ENCODE data around the gene MACROD1.
A peak's percentile ranks its signal among the peaks of the same experiment; 100 is the strongest.
"Not testable (repeated sequence)": the region's sequence is repeated elsewhere in the genome, so short reads cannot be mapped to it uniquely, and the experiment has no call there.

Gene MACROD1

GRCh38 chr11:64052938-64053622, 112.8 kb downstream of the MACROD1 start:
- no peak for DNase-seq

- DNase-seq: no peak
Measured at GRCh38 chr11:64052436-64052835, 113.5 kb downstream of the MACROD1 start.

GRCh38 chr11:64051297-64051696, 114.6 kb downstream of the MACROD1 start:
- no peak for DNase-seq

- DNase-seq: no peak
Measured at GRCh38 chr11:64049509-64049908, 116.4 kb downstream of the MACROD1 start.

DNA sequence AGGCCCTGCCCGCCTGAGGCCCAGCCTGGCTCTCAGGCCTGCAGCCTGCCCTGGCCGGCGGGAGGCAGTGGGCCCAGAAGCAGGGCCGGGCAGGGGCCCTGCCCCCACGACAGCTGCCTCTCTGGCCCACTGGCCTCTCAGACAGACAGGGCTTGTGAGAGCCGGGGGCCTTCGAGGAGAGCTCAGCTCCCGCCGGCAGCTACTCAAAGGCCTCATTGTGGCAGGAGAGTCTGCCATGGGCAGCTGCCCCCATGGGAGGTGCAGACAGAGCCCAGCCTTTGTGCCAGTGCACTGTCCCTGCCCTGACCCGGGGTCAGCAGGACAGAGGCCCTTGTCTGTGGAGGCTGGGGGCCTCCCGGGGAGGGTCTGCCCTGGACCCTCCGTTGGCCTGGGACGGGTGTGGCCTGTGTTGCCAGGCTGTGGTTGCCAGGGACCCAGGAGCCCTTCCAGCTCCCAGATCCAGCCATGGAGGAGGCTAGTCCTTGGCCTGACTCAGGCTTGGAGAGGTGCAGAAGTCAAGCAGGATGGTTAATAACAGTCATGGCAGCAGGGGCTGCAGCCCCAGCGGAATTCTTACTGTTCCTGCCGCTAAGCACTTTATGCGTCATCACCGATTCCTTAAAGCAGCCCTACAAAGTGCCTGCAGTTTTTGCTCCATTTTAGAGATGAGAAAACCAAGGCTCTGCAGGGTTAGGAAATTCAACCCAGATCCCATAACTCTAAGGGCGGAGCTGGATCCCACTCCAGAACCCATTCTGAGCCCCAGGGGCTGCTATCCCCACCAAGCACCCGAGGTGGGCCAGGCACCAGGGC, 117.7 kb downstream of the MACROD1 start:
- no peak for DNase-seq

GRCh38 chr11:64047373-64047772, 118.5 kb downstream of the MACROD1 start:
- DNase-seq: not testable (repeated sequence)

DNA sequence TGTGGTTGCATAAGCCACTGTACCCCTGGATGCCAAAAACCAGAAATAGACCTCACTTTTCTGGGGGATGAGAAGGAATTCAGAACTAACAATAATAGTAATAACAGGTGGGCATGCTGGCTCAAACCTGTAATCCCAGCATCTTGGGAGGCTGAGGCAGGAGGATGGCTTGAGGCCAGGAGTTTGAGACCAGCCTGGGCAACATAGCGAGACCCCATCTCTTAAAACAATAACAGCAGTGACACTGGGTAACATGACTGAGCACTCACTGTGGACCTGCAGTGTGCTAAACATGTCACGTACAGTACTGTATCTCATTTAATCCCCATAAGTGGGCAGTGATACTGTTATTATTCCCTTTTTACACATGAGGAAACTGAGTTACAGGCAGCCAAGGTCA, 120.2 kb downstream of the MACROD1 start:
- no peak for DNase-seq

GRCh38 chr11:64044730-64045393, 121.1 kb downstream of the MACROD1 start:
- DNase-seq: peak; percentile 54

DNA sequence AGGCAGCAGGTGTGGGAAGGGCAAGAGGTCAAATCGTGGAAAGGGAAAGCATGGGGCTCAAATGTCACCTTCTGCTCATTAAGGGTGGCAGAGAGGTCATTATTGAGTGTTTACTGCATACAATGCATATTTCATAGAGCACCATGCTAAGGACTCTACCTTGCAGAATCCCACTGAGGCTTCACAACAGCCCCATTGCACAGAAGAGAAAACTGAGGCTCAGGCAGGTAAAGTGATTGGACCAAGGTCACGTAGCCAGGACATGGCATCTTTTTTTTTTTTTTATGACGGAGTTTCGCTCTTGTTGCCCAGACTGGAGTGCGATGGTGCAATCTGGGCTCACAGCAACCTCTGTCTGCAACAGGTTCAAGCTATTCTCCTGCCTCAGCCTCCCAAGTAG, 122.4 kb downstream of the MACROD1 start:
- no peak for DNase-seq

GRCh38 chr11:64042301-64042700, 123.6 kb downstream of the MACROD1 start:
- DNase-seq: no peak

- no peak for DNase-seq
Measured at GRCh38 chr11:64041846-64042245, 124.1 kb downstream of the MACROD1 start.

- DNase-seq: no peak
Measured at GRCh38 chr11:64040684-64041322, 125.1 kb downstream of the MACROD1 start.

GRCh38 chr11:64039012-64039665, 126.8 kb downstream of the MACROD1 start:
- DNase-seq: no peak

- no peak for DNase-seq
Measured at GRCh38 chr11:64038500-64038899, 127.4 kb downstream of the MACROD1 start.

- no peak for DNase-seq
Measured at GRCh38 chr11:64037027-64037634, 128.8 kb downstream of the MACROD1 start.

DNA sequence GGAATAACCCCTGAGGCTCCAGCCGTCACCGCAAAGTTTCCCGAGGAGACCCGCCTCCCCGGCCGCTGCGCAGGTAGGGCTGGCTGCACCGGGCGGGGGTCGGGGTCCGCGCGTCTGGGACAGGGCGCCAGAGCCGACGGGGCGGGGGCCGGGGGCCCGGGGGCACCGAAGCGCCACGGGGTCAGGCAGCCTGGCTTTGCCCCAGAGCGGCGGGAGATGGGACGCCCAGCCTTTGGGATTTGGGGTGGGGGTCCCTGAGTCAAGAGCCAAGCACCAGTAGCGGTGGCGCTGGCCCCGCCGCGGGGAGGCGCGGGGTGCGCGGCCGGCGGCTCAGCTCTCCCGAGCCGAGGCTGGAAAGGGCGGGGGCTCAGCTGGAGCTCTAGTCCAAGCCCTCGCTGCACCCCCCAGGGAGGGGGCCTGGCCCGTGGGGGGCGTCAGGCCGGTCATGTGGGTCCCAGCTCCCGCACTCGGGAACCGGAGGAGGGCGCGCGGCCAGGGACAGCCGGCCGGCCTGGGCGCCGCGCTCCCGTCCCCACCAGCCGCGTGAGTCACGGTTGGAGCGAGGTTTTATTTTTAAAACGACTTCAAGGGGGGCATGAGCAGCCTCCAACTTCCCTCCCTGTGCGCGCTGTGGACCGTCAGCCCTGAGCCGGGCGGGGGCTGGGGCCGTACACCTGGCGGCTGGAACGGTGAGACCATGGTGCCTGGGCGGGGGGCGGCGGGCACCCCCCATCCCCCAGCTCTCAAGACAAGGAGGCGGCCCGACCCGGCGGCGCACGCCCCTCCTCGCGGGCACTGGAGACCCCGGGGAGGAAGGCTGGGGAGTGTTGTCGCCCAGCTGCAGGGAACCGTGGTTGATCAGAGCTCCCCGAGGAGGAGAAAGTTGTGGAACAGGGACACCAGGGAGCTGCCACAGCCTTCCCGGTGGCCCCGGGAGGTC, 129.6 kb downstream of the MACROD1 start:
- DNase-seq: no peak

DNA sequence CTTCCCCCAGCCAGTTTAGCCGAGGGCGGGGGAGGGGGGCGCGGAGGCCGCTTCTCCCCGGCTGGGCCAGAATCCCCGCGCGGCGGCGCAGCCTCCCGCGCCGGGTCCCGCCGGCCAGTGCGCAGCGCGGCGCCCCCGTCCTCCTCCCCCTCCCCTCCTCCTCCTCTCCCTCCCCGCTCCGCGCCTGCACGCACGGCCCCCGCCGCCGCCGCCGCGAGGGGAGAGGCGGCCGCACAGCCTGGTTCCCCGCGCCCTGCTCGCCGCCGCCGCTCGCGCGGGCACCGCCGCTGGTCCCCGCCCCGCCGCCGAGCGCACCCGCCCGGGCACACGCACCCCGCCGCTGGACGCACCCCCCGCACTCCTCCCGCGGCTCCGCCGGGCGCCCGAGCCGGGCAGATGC, 130.3 kb downstream of the MACROD1 start, which contains the start of gene FLRT1:
Gene FLRT1 (plus strand): TSS at position 356 of the 400 bp plus-strand sequence. CDS start 80,337 bp downstream, outside the sequence.
- no peak for DNase-seq

GRCh38 chr11:64035081-64035524, 130.8 kb downstream of the MACROD1 start:
- no peak for DNase-seq

- DNase-seq: no peak
Measured at GRCh38 chr11:64034411-64034811, 131.5 kb downstream of the MACROD1 start.

DNA sequence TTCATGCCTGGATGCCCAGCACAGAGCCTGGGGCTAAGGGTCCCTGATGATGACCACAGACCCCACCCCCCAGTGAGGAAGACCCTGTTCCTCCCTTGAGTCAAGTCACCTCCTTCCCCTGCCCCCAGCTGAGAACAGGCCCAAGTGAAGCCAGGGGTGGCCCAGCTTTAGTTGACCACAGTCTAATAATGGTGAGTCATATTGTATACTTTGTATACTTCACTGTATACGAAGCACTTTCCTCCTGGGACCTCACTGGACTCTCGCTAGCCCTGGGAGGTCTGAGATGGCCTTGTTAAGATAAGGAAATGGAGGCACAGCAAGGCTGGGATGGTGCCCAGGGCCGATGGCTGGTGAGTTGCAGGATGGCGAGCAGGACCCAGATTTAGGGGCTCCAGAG, 133.9 kb downstream of the MACROD1 start:
- no peak for DNase-seq

DNA sequence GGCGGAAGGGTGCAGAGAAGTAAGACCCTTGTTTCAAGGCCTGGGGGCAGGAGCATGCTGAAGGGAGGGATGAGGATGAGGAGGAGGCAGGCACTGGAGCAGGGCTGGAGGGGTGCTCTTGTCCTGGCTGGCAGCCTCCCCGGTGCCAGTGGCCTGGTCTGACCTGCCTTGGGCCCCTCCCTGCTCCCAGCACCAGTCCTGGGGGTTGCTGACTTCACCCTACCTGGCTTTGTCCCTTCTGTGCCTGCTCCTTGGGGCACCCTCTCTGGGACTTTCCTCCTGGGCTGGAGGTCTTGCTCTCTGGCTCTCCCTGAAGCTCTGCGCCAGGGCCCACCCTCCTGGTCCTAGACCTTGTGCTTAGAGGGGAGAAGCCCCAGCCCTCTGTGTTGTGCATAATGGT, 134.9 kb downstream of the MACROD1 start:
- DNase-seq: no peak
